Hepatocyte (in vitro differentiated cells): ENCODE measurements around the gene FAM9A. TPM values are rescaled to one million over a fixed set of nuclear protein-coding genes. Genes with fewer than 3 reads are reported as not detected.

ENCODE experiments used
- DNase-seq: peaks from one replicate; pipeline ENCODE4 v3.0.0-alpha.2; 2016; ENCODE audit warnings: low spot score
- H2AFZ ChIP-seq: fragments of 200-600 bp; sonication (generic); 2 replicates; pipeline ENCODE4 v1.6.0; 2016; ENCODE audit warnings: antibody characterized with exemption, mild to moderate bottlenecking
- H3K27ac ChIP-seq: fragments of 200-600 bp; sonication (generic); 2 replicates; pipeline ENCODE4 v1.5.1; 2016; ENCODE audit warnings: mild to moderate bottlenecking
- H3K27me3 ChIP-seq: fragments of 200-600 bp; sonication (generic); 2 replicates; pipeline ENCODE4 v1.6.1; 2016
- H3K36me3 ChIP-seq: fragments of 200-600 bp; sonication (generic); replicated peaks from 2 replicates; pipeline ENCODE4 v1.5.1; 2016; ENCODE audit warnings: low read depth; ENCODE audit not compliant: insufficient read depth
- H3K4me1 ChIP-seq: fragments of 200-600 bp; sonication (generic); 2 replicates; pipeline ENCODE4 v1.5.1; 2016; ENCODE audit warnings: mild to moderate bottlenecking, moderate library complexity; ENCODE audit not compliant: insufficient read depth
- H3K4me2 ChIP-seq: fragments of 200-600 bp; sonication (generic); 2 replicates; pipeline ENCODE4 v1.6.0; 2016
- H3K4me3 ChIP-seq: fragments of 200-600 bp; sonication (generic); 2 replicates; pipeline ENCODE4 v1.5.1; 2016; ENCODE audit warnings: mild to moderate bottlenecking
- H3K79me2 ChIP-seq: fragments of 200-600 bp; sonication (generic); 2 replicates; pipeline ENCODE4 v1.6.0; 2017; ENCODE audit warnings: mild to moderate bottlenecking
- H3K9me2 ChIP-seq: fragments of 200-600 bp; sonication (generic); replicated peaks from 2 replicates; pipeline ENCODE4 v1.6.0; 2017; ENCODE audit warnings: mild to moderate bottlenecking; ENCODE audit not compliant: insufficient read depth
- H3K9me3 ChIP-seq: fragments of 200-600 bp; sonication (generic); 2 replicates; pipeline ENCODE4 v1.5.1; 2016; ENCODE audit warnings: low read depth, mild to moderate bottlenecking
- H4K20me1 ChIP-seq: fragments of 200-600 bp; sonication (generic); 2 replicates; pipeline ENCODE4 v1.6.0; 2016; ENCODE audit warnings: mild to moderate bottlenecking; ENCODE audit not compliant: insufficient read depth, poor library complexity, severe bottlenecking
- EZH2 ChIP-seq: fragments of 200-600 bp; sonication (generic); IDR thresholded peaks from 2 replicates; pipeline ENCODE4 v1.6.1; 2016; ENCODE audit warnings: antibody characterized with exemption, mild to moderate bottlenecking, borderline replicate concordance
- EZH2phosphoT487 ChIP-seq: fragments of 200-600 bp; sonication (generic); IDR thresholded peaks from one replicate; pipeline ENCODE4 v1.6.1; 2018; ENCODE audit warnings: antibody characterized with exemption, mild to moderate bottlenecking, low read depth, moderate library complexity; ENCODE audit not compliant: unreplicated experiment, severe bottlenecking
- WGBS: methylation state at CpG from one replicate; pipeline ENCODE4 v1.1.6; 2016; ENCODE audit warnings: low lambda C conversion rate; ENCODE audit errors: missing lambda C conversion rate; 5-methylcytosine and 5-hydroxymethylcytosine counted together
- polyA plus RNA-seq: library from polyadenylated mRNA; unstranded; fragments of >200 nt; fragmentation: Nextera tagmentation; extraction: Ambion mirVana; gene quantifications from 2 replicates; pipeline ENCODE4 v1.2.1, GENCODE V29; 2016
- total RNA-seq: library from RNA; depleted of rRNA; stranded (reverse); fragments of >200 nt; gene quantifications from 2 replicates; pipeline ENCODE4 v1.2.3, GENCODE V29; 2014
- TF ChIP-seq, protein P1 (sequence below): fragments of 200-600 bp; sonication (generic); IDR thresholded peaks from 2 replicates; pipeline ENCODE4 v1.5.1; 2016; ENCODE audit warnings: antibody characterized with exemption, mild to moderate bottlenecking; ENCODE audit not compliant: poor library complexity

The FAM9A gene
- total and polyA plus RNA-seq, 2 experiments from 2014 or later = not detected

DNA sequence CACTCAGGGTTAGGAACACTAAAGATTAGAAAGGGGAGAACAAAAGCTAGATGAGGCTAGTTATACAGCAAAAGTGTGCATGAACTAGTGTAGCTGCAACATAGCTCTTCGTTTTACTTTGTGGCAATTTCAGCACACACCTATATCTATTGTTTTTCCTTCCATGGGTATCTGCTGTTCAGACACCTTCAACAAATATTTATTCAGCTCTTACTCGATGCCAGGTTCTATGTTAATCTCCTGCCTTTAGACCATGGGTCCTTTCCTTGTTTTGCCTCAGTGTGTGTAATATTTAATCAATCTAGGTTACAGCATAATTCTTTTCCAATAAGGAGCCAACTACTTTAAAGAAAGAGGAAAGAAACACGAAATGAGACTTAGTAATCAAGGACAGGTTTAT lies 10.4 kb upstream of the FAM9A start:
- Histone ChIP-seq H3K4me2 (no peak overlapping the region), H3K4me3 (no peak overlapping the region), H3K79me2 (no peaks in the 10 kb centered on the region), H4K20me1 (no peaks in the 10 kb centered on the region), H2AFZ (no peak overlapping the region), H3K27me3 (no peaks in the 10 kb centered on the region), H3K27ac (no peak overlapping the region), H3K36me3 (no peaks in the 10 kb centered on the region), H3K9me3 (no peaks in the 10 kb centered on the region), H3K4me1 (no peaks in the 10 kb centered on the region), H3K9me2 (no peaks in the 10 kb centered on the region)
- 50% methylated on average over 3 of the region's 3 CpGs for WGBS
- no peak for TF ChIP-seq EZH2
- DNase-seq = no peak

DNA sequence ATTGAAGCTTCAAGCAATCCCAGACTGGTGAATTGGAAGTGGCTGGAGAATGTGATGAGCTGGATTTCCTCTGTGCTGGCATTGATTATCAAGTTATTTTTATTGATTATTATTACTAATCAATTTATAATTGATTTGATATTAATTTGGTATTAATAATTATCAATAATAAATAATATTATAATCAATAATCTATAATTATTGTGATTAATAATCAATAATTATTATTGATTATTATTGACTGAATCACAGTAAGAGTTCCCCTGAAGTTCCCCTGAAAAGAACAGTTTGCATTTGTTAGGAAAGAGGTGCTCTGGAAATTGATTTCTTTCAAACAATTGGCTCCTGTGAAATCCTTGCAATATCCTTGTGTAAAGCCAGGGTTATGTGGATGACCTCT lies 7.5 kb upstream of the FAM9A start:
- H3K4me3 ChIP-seq = no peak overlapping the region
- TF ChIP-seq, protein P1, sequence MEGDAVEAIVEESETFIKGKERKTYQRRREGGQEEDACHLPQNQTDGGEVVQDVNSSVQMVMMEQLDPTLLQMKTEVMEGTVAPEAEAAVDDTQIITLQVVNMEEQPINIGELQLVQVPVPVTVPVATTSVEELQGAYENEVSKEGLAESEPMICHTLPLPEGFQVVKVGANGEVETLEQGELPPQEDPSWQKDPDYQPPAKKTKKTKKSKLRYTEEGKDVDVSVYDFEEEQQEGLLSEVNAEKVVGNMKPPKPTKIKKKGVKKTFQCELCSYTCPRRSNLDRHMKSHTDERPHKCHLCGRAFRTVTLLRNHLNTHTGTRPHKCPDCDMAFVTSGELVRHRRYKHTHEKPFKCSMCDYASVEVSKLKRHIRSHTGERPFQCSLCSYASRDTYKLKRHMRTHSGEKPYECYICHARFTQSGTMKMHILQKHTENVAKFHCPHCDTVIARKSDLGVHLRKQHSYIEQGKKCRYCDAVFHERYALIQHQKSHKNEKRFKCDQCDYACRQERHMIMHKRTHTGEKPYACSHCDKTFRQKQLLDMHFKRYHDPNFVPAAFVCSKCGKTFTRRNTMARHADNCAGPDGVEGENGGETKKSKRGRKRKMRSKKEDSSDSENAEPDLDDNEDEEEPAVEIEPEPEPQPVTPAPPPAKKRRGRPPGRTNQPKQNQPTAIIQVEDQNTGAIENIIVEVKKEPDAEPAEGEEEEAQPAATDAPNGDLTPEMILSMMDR = no peak
- no peak for TF ChIP-seq EZH2
- no peak for TF ChIP-seq EZH2phosphoT487
- H3K79me2 ChIP-seq = no peaks in the 10 kb centered on the region
- H4K20me1 ChIP-seq = no peaks in the 10 kb centered on the region
- no peak for DNase-seq
- no peaks in the 10 kb centered on the region for H3K36me3 ChIP-seq
- no peaks in the 10 kb centered on the region for H3K9me3 ChIP-seq
- no peak overlapping the region for H2AFZ ChIP-seq
- no peak overlapping the region for H3K27ac ChIP-seq
- no peaks in the 10 kb centered on the region for H3K4me1 ChIP-seq
- no peaks in the 10 kb centered on the region for H3K9me2 ChIP-seq
- H3K27me3 ChIP-seq = no peaks in the 10 kb centered on the region
- H3K4me2 ChIP-seq = no peak overlapping the region

- Histone ChIP-seq H3K4me1 (no peaks in the 10 kb centered on the region), H3K27ac (no peak overlapping the region), H3K36me3 (no peaks in the 10 kb centered on the region), H3K27me3 (no peaks in the 10 kb centered on the region), H3K9me3 (no peaks in the 10 kb centered on the region), H4K20me1 (no peaks in the 10 kb centered on the region), H3K4me2 (no peak overlapping the region), H3K79me2 (no peaks in the 10 kb centered on the region), H3K9me2 (no peaks in the 10 kb centered on the region), H2AFZ (no peak overlapping the region), H3K4me3 (no peak overlapping the region)
- no peak for DNase-seq
- WGBS = 71% methylated on average over 4 of the region's 4 CpGs
- TF ChIP-seq EZH2 (no peak), EZH2phosphoT487 (no peak)
- TF ChIP-seq, protein P1 = no peak
These were observed 4.8 kb upstream of the FAM9A start for GRCh38 chrX:8805974-8806373.

DNA sequence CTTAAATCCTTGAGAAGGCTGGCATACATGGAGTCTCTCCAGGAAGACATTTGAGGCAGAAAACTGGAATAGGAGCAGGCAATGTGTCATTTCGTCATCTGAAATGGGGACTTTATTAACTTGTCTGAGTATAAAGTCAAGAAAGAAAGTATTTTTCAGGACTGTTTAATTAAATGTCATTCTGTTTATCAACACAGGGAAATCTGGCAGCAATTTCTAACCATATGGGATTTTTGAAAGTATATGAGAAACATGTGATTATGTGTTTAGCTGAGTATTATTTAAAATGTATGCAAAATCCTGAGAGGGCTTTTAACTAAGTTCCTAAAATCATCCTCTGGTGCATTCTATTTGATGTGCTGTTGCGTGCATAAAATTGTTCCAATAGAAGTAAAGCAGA lies 3.9 kb upstream of the FAM9A start:
- WGBS = 65% methylated on average over 2 of the region's 2 CpGs
- DNase-seq = no peak

More for the DNA sequence above, 3.9 kb upstream of the FAM9A start:
- H3K4me2 ChIP-seq = no peak overlapping the region
- no peaks in the 10 kb centered on the region for H4K20me1 ChIP-seq
- no peaks in the 10 kb centered on the region for H3K9me3 ChIP-seq
- H3K79me2 ChIP-seq = no peaks in the 10 kb centered on the region
- H3K4me1 ChIP-seq = no peaks in the 10 kb centered on the region
- H3K36me3 ChIP-seq = no peaks in the 10 kb centered on the region
- no peaks in the 10 kb centered on the region for H3K27me3 ChIP-seq
- TF ChIP-seq, protein P1 = no peak
- TF ChIP-seq EZH2 = no peak
- TF ChIP-seq EZH2phosphoT487 = no peak
- H3K27ac ChIP-seq = no peak overlapping the region
- no peaks in the 10 kb centered on the region for H3K9me2 ChIP-seq
- H3K4me3 ChIP-seq = no peak overlapping the region
- no peak overlapping the region for H2AFZ ChIP-seq
